Measurements from ENCODE around the gene CRBN. TPM values are rescaled to one million over a fixed set of nuclear protein-coding genes. Genes with fewer than 3 reads are reported as not detected.

The CRBN gene
- total and polyA plus RNA-seq, 2 donors (not counting 3 experiments of a cell fraction or from before 2014, with no cell fraction given) = 25.2 to 36.1 TPM

DNA sequence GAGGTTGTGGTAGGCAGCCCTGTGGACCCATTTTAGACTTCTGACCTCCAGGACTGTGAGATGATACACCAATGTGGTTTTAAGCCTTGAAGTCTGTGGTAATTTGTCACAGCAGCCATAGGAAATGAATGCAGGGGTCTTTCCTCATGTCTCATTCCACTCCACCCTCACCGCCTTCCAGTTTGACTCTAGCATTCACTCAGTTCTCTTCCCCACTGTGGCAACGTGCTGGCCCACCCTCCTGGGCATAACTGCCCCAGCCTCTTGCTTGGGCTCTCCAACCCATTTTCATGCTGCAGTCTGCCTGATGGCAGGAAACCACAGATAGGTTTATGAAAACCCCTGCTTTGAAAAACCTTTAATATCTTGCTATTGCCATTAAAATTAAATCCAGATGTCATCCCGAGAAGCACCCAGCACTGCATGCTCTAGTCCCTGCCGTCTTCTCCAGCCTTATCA lies 60.1 kb downstream of the CRBN start:
- DNase-seq (ENCODE audit: low read depth, low spot score) = no peak
- Histone ChIP-seq H4K20me1 (replicated peaks; ENCODE audit: control insufficient read depth, extremely low read depth, insufficient read depth, low read length) (no peaks in the 10 kb centered on the region), H3K4me2 (ENCODE audit: insufficient read depth, low read length) (no peak overlapping the region), H3K79me2 (ENCODE audit: control insufficient read depth, insufficient read depth, low read length) (no peaks in the 10 kb centered on the region), H3K9ac (replicated peaks; ENCODE audit: extremely low read depth, insufficient read depth, low read length) (no peak overlapping the region), H3K9me3 (replicated peaks; ENCODE audit: control insufficient read depth, insufficient read depth, low read length) (no peaks in the 10 kb centered on the region), H3K4me3 (replicated peaks in 1 of 3; ENCODE audit: insufficient read depth in 1 of 3, low read depth in 1 of 3, low read length in 3 of 3) (no peak overlapping the region), H3K36me3 (ENCODE audit: control insufficient read depth in 2 of 2, extremely low read depth in 1 of 2, insufficient read depth in 2 of 2, low read length in 2 of 2) (no peaks in the 10 kb centered on the region), H3K4me1 (ENCODE audit: control insufficient read depth, extremely low read depth, insufficient read depth, low read length) (no peaks in the 10 kb centered on the region), H2AFZ (ENCODE audit: low read depth, low read length) (no peak overlapping the region), H3K27me3 (ENCODE audit: control insufficient read depth in 2 of 2, insufficient read depth in 2 of 2, low read length in 2 of 2) (no peaks in the 10 kb centered on the region), H3K9me1 (replicated peaks; ENCODE audit: control insufficient read depth, extremely low read depth, insufficient read depth, low read length) (no peaks in the 10 kb centered on the region), H3K27ac (ENCODE audit: insufficient read depth, low read depth, low read length) (no peak overlapping the region)
- TF ChIP-seq FOS (IDR thresholded peaks at IDR 0.05; ENCODE audit: borderline replicate concordance, insufficient read depth, low read length) (no peak), MYC (IDR thresholded peaks at IDR 0.05; ENCODE audit: low read depth, low read length) (no peak), GATA2 (IDR thresholded peaks at IDR 0.05; ENCODE audit: insufficient read depth, insufficient read length, low read depth, low read length) (no peak), EZH2 (IDR thresholded peaks at IDR 0.05; ENCODE audit: borderline replicate concordance, low read depth, low read length, severe bottlenecking) (no peak), POLR2AphosphoS5 (IDR thresholded peaks at IDR 0.05; ENCODE audit: insufficient read depth, low read depth, low read length) (no peak), POLR2A (IDR thresholded peaks at IDR 0.05; ENCODE audit: low read depth, low read length) (no peak), JUN (IDR thresholded peaks at IDR 0.05; ENCODE audit: borderline replicate concordance, insufficient read depth, insufficient read length, low read depth) (no peak)
- TF ChIP-seq, protein P1, sequence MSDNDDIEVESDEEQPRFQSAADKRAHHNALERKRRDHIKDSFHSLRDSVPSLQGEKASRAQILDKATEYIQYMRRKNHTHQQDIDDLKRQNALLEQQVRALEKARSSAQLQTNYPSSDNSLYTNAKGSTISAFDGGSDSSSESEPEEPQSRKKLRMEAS (IDR thresholded peaks at IDR 0.05; ENCODE audit: insufficient read depth, insufficient read length) = no peak
- TF ChIP-seq, protein P2, sequence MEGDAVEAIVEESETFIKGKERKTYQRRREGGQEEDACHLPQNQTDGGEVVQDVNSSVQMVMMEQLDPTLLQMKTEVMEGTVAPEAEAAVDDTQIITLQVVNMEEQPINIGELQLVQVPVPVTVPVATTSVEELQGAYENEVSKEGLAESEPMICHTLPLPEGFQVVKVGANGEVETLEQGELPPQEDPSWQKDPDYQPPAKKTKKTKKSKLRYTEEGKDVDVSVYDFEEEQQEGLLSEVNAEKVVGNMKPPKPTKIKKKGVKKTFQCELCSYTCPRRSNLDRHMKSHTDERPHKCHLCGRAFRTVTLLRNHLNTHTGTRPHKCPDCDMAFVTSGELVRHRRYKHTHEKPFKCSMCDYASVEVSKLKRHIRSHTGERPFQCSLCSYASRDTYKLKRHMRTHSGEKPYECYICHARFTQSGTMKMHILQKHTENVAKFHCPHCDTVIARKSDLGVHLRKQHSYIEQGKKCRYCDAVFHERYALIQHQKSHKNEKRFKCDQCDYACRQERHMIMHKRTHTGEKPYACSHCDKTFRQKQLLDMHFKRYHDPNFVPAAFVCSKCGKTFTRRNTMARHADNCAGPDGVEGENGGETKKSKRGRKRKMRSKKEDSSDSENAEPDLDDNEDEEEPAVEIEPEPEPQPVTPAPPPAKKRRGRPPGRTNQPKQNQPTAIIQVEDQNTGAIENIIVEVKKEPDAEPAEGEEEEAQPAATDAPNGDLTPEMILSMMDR (IDR thresholded peaks at IDR 0.05; ENCODE audit: extremely low read depth in 1 of 2, insufficient read depth in 1 of 2, low read depth in 1 of 2, low read length in 2 of 2) = no peak
- CTCF ChIA-PET = no interaction called here
- no TSS peak for BruUV-seq (replicated peaks)
- dilution Hi-C loops (cut with MboI; ENCODE audit: extremely low pct_ligation_motif_present, low sequenced_read_pairs) (no loop called here), intact Hi-C loops (cut with micrococcal nuclease) (no loop called here)
- POLR2A ChIA-PET = no interaction called here
- FAIRE-seq = no peak
